ENCODE results near the gene TMX4.
A peak's percentile ranks its signal among the peaks of the same experiment; 100 is the strongest.

TMX4 gene, protein sequence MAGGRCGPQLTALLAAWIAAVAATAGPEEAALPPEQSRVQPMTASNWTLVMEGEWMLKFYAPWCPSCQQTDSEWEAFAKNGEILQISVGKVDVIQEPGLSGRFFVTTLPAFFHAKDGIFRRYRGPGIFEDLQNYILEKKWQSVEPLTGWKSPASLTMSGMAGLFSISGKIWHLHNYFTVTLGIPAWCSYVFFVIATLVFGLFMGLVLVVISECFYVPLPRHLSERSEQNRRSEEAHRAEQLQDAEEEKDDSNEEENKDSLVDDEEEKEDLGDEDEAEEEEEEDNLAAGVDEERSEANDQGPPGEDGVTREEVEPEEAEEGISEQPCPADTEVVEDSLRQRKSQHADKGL

GRCh38 chr20:8019246-8019997 is at the start of gene TMX4:
Gene TMX4 (minus strand): TSS chr20:8019761. CDS start chr20:8019613, 148 bp downstream.
- no peak for TF ChIP-seq CTCF (IDR thresholded peaks at IDR 0.05; ENCODE audit: insufficient read depth, low read depth, low read length, missing control alignments)
- DNase-seq (ENCODE audit: low read depth): peak; percentile 97
- peak within 1 kb of the TSS; percentile 74 for H3K4me3 ChIP-seq (ENCODE audit: low read depth, low read length)

DNA sequence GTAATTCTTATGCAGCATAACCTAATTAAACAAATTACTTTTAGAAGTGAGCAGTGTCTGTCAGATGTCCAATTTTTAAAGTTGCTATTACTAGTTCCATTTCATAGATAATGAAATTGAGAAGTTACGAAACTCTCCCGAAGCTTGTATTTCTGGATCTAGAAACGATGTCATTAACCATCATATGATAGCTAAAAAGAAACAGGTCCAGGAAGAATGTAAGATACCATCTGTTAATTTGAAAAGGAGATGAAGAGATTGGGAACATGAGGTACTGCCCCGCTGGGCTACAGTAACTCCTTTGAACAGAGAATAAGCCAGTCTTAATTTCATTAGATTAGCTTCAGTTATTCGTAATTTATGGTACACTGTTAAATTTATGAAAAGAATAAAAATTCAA is 47.5 kb upstream of the TMX4 start:
- TF ChIP-seq CTCF (IDR thresholded peaks at IDR 0.05; ENCODE audit: insufficient read depth, low read depth, low read length, missing control alignments): no peak
- H3K4me3 ChIP-seq (ENCODE audit: low read depth, low read length): no peak overlapping the region
- DNase-seq (ENCODE audit: low read depth): no peak

- DNase-seq (ENCODE audit: low read depth): no peak
- no peak overlapping the region for H3K4me3 ChIP-seq (ENCODE audit: low read depth, low read length)
- no peak for TF ChIP-seq CTCF (IDR thresholded peaks at IDR 0.05; ENCODE audit: insufficient read depth, low read depth, low read length, missing control alignments)
Measured at GRCh38 chr20:8066662-8067061, 47.1 kb upstream of the TMX4 start.

DNA sequence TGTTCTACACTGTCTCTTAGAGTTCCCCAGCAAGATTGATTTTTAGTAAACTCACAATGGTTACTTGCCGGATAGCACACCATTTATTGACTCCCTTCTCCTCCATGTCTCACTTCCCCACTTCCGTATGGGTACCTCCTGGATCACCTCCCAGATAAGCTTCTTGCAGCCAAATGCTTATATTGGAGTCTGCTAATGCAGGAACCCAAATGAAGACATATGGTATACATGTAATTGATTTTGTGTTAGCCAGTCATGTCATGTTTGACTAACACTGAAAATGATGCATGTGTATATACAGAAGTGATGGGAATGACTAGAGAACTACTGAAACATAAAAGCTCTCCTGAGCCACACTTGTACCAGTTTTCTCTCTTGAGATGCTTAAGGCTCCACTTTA is 46.1 kb upstream of the TMX4 start:
- no peak for TF ChIP-seq CTCF (IDR thresholded peaks at IDR 0.05; ENCODE audit: insufficient read depth, low read depth, low read length, missing control alignments)
- no peak overlapping the region for H3K4me3 ChIP-seq (ENCODE audit: low read depth, low read length)
- no peak for DNase-seq (ENCODE audit: low read depth)

GRCh38 chr20:8062756-8063155 is 43.2 kb upstream of the TMX4 start:
- H3K4me3 ChIP-seq (ENCODE audit: low read depth, low read length): no peak overlapping the region
- DNase-seq (ENCODE audit: low read depth): no peak
- no peak for TF ChIP-seq CTCF (IDR thresholded peaks at IDR 0.05; ENCODE audit: insufficient read depth, low read depth, low read length, missing control alignments)

DNA sequence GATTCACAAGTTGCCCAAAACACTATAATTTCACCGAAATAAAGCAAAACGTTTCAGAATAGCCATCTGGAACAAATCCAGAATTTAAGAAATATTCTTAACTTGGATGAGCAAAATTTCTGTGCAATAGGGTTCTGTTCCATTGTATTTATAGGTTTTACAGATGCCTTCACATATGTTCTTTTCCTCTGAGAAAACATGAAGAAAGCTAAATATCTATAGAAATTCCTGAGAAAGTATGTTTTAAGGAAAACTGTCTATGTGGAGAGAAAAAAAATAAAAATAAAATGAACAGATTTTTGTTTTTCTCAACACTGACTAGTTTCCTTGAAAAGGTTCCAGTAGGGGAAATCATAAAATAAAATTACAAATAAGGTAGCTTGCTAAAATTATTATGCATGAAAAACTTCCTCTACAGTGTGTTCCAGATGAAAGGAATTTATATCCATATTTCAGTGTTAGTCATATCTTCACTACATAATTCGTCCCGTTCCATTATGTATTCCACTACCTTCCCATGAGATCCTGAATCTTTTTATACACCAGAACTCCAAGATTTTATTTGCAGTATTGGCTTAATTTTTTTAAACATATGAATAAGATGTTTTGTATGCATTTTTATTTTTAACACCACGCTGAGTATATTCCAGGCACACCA is 42.4 kb upstream of the TMX4 start:
- no peak for TF ChIP-seq CTCF (IDR thresholded peaks at IDR 0.05; ENCODE audit: insufficient read depth, low read depth, low read length, missing control alignments)
- no peak for DNase-seq (ENCODE audit: low read depth)
- H3K4me3 ChIP-seq (ENCODE audit: low read depth, low read length): no peak overlapping the region
